Measurements from ENCODE around the gene NKX2-3. TPM values are rescaled to one million over a fixed set of nuclear protein-coding genes. Genes with fewer than 3 reads are reported as not detected.

Gene NKX2-3
- total RNA-seq, 2 experiments from 2014 or later = not detected

DNA sequence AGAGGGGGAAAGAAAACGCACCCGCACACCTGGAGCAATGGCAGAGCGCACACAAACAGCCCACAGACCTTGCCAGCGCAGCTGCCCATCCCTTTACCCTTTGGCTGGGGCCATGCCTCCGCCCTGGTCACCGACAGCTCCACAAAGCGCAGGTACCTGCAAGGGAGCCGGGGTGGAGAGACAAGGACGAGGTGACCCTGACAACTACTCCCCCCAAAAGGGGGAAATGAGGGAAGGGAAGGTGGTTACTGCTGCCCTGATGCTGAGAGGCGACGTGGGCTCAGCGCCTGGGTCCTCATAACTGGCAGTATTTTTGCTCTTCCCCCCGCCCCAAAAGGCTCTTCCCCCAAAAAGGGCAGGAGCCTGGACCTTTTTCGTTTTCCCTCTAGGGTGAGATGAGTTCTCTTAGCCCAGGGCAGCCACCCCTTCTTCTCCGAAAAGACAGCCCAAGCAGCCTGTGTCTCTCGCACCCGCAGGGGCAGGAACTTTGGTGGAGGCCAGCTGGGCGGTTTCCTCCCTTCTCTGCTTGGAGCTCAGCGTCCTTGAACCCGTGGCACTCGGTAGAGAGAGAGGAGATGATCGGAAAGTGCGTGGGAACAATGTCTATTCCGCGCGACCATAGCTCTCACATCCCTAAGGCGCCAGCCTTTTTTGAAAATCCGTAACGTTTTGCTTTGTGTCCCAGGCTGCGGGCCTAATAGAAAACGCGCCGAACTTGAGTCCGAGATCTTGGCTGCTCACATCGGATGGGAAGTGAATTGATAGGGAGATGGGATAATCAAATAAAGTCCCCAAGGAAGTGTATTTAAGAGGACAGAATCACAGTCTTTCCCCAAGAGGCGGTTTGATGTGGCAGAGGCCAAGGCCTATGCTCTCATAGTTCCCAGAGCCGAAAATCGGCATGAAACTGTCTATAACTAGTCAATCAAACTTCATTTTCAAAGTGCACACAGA, 1.0 kb downstream of the NKX2-3 start:
- H3K9me3 ChIP-seq (ENCODE audit: low read length) = no peaks in the 10 kb centered on the region
- ChIA-PET CTCF (ENCODE audit: unreplicated experiment) (no interaction called here), POLR2A (no interaction called here)
- no peaks in the 10 kb centered on the region for H4K20me1 ChIP-seq (ENCODE audit: insufficient read depth, low read length)
- H3K27ac ChIP-seq (ENCODE audit: low read depth, low read length, poor library complexity, severe bottlenecking) = no peak overlapping the region
- no TSS peak for BruUV-seq (replicated peaks)
- no peaks in the 10 kb centered on the region for H3K79me2 ChIP-seq (ENCODE audit: insufficient read depth, low read depth, low read length)
- no peak for TF ChIP-seq EZH2phosphoT487 (IDR thresholded peaks at IDR 0.05; ENCODE audit: borderline replicate concordance, low read depth, low read length)
- TF ChIP-seq, protein P1, sequence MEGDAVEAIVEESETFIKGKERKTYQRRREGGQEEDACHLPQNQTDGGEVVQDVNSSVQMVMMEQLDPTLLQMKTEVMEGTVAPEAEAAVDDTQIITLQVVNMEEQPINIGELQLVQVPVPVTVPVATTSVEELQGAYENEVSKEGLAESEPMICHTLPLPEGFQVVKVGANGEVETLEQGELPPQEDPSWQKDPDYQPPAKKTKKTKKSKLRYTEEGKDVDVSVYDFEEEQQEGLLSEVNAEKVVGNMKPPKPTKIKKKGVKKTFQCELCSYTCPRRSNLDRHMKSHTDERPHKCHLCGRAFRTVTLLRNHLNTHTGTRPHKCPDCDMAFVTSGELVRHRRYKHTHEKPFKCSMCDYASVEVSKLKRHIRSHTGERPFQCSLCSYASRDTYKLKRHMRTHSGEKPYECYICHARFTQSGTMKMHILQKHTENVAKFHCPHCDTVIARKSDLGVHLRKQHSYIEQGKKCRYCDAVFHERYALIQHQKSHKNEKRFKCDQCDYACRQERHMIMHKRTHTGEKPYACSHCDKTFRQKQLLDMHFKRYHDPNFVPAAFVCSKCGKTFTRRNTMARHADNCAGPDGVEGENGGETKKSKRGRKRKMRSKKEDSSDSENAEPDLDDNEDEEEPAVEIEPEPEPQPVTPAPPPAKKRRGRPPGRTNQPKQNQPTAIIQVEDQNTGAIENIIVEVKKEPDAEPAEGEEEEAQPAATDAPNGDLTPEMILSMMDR (conservative IDR thresholded peaks at IDR 0.05; ENCODE audit: low read length) = no peak
- no peak overlapping the region for H3K4me2 ChIP-seq (ENCODE audit: low read length)
- H3K36me3 ChIP-seq (ENCODE audit: insufficient read depth, low read length) = no peaks in the 10 kb centered on the region
- no peak for DNase-seq (ENCODE audit: low spot score)
- no peak overlapping the region for H3K4me3 ChIP-seq (ENCODE audit: low read depth, low read length, poor library complexity, severe bottlenecking)
- H3K9me2 ChIP-seq (ENCODE audit: insufficient read depth, low read length) = no peaks in the 10 kb centered on the region
- intact Hi-C loops (cut with micrococcal nuclease; ENCODE audit: unreplicated experiment) = no loop called here
- H2AFZ ChIP-seq (ENCODE audit: low read length) = no peak overlapping the region
- no peaks in the 10 kb centered on the region for H3K4me1 ChIP-seq (ENCODE audit: insufficient read depth, low read length, poor library complexity, severe bottlenecking)

DNA sequence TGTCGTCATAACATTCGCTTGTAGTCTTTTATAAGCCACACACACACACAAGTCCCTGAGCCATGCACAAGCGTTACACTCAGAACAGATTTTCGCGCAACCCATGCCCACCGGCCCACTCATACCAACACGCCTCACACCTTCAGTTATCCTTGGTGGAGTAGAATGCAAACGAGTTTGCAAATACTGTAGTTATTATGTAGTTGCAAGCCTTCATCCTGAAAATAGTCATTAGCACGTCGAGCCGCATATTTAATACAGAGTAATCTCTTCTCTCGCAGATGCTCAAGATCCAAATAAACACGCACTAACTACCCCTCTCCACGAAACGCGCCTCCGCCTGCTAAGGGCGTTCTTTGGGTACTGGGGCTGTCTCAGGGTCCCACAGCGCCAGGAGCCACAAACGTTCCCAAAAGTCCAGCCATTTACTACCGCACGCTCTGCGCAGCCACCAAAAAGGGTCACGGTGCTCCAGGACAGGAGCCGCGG, 1.8 kb downstream of the NKX2-3 start:
- CTCF ChIA-PET (ENCODE audit: unreplicated experiment) = no interaction called here
- Histone ChIP-seq H3K36me3 (ENCODE audit: insufficient read depth, low read length) (no peaks in the 10 kb centered on the region), H4K20me1 (ENCODE audit: insufficient read depth, low read length) (no peaks in the 10 kb centered on the region), H3K4me3 (ENCODE audit: low read depth, low read length, poor library complexity, severe bottlenecking) (no peak overlapping the region), H3K27ac (ENCODE audit: low read depth, low read length, poor library complexity, severe bottlenecking) (no peak overlapping the region), H3K9me2 (ENCODE audit: insufficient read depth, low read length) (no peaks in the 10 kb centered on the region), H2AFZ (ENCODE audit: low read length) (no peak overlapping the region), H3K4me2 (ENCODE audit: low read length) (no peak overlapping the region), H3K79me2 (ENCODE audit: insufficient read depth, low read depth, low read length) (no peaks in the 10 kb centered on the region), H3K4me1 (ENCODE audit: insufficient read depth, low read length, poor library complexity, severe bottlenecking) (no peaks in the 10 kb centered on the region), H3K9me3 (ENCODE audit: low read length) (no peaks in the 10 kb centered on the region)
- no TSS peak for BruUV-seq (replicated peaks)
- DNase-seq (ENCODE audit: low spot score) = no peak
- intact Hi-C loops (cut with micrococcal nuclease; ENCODE audit: unreplicated experiment) = no loop called here
- no peak for TF ChIP-seq EZH2phosphoT487 (IDR thresholded peaks at IDR 0.05; ENCODE audit: borderline replicate concordance, low read depth, low read length)
- TF ChIP-seq, protein P1 (conservative IDR thresholded peaks at IDR 0.05; ENCODE audit: low read length) = no peak
- POLR2A ChIA-PET = no interaction called here

Measured in OCI-LY7 (cell line).